SK-N-MC (cell line): Measurements from ENCODE around the gene ZNF8.

Experiments used
- EZH2 ChIP-seq: fragments of 200-600 bp; sonication (generic); IDR thresholded peaks from one replicate; pipeline ENCODE4 v1.6.1; 2017; ENCODE audit warnings: antibody characterized with exemption
- POLR2AphosphoS5 ChIP-seq: IDR thresholded peaks from 2 replicates; pipeline ENCODE4 v1.6.1; 2012; ENCODE audit warnings: mild to moderate bottlenecking, low read depth, low read length, borderline replicate concordance

- no peak for TF ChIP-seq POLR2AphosphoS5
- no peak for TF ChIP-seq EZH2
These were observed 16.1 kb downstream of the ZNF8 start for GRCh38 chr19:58294743-58295374.
